GM19351 (cell line): ENCODE results near the gene GATAD1.
"Not testable (repeated sequence)": the region's sequence is repeated elsewhere in the genome, so short reads cannot be mapped to it uniquely, and the experiment has no call there.

Experiments
- ATAC-seq: cut with Tn5 transposase; IDR thresholded peaks from one replicate; pipeline ENCODE4 v1.9.1; 2021; ENCODE audit warnings: mild to moderate bottlenecking, moderate library complexity; ENCODE audit not compliant: unreplicated experiment

The GATAD1 gene

DNA sequence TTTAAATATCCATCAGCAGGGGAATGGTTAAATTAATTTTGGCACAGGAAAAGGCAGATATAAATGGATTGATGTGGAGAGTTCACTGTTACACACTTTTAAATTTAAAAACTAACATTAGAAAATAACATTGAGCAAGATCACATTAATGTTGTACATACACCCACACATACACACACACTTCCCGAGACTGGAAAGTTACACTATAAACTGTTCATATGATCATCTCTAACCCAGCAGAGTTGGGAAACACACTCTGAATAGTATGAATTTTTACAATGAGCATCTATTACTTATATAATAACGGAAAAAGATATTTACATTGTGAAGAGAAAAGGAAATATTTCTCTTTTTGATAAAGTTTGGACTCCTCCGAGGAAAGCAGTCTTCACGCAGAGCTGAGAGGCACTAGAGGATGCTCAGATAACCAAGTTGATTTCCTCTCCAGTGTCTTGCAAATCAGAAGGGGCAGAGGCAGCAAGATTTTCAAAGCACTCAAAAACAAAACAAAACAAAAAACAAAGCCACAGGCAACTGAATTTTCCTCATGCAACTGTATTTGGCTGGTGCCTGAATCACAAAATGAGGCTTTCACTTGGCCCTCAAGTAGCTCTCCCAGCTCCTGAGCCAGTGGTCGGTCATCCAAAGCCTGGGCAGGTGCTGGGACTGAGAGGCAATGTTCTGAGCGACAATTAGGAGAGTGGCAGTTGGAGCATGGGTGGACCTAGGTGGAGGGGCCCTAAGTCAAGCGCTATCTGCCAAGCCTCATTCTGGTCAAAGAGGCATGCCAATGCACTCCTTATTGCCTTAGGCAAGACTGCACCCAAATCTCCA, 10.5 kb upstream of the GATAD1 start:
- ATAC-seq: no peak

- no peak for ATAC-seq
Observed at GRCh38 chr7:92437956-92438491, 9.3 kb upstream of the GATAD1 start.

DNA sequence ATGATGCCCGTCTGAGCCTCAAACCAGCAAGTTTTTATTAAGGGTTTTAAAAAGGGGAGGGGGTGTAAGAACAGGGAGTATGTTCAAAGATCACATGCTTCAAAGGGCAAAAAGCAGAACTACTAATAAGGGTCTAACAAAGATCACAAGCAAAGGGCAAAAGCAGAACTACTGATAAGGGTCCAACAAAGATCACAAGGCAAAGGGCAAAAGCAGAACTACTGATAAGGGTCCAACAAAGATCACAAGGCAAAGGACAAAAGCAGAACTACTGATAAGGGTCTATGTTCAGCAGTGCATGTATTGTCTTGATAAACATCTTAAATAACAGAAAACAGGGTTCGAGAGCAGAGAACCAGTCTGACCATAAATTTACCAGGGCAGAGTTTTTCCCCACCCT, 4.6 kb upstream of the GATAD1 start:
- ATAC-seq: not testable (repeated sequence)

- no peak for ATAC-seq
Observed at GRCh38 chr7:92446869-92447344, 375 bp upstream of the GATAD1 start.

- ATAC-seq: peak; percentile 49
Observed at GRCh38 chr7:92448205-92448747, 994 bp downstream of the GATAD1 start.

DNA sequence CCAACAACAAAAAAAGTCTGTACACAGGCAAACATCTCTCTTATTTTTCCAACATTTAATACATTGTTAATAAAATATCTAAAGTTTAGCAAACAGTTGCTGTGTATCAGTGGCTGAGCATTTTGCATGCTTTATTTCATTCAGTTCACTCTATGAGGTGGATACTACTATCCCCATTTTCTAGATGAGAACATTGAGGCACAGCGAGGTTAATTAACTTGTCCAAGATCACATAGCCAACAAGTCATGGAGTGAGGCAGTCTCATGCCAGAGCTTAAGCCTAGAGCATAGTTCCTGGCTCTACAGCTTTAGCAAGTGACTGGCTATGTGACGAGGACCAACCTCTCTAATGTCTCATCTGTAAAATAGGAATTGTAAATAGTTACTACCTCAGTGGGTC, 4.4 kb downstream of the GATAD1 start:
- no peak for ATAC-seq

DNA sequence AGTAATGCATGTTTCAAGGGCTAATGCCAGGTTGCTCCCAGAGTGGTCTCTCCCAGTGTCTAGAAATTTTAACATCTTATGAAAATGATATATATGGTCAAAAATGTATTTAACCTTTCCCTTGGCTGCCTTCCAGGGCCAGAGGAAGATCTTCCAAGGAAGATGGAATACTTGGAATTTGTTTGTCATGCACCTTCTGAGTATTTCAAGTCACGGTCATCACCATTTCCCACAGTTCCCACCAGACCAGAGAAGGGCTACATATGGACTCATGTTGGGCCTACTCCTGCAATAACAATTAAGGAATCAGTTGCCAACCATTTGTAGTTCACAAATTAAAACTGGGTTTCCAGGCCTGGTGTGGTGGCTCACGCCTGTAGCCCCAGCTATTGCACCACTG, 9.0 kb downstream of the GATAD1 start:
- ATAC-seq: no peak

GRCh38 chr7:92460109-92460508, 12.8 kb downstream of the GATAD1 start:
- no peak for ATAC-seq

- no peak for ATAC-seq
Observed at GRCh38 chr7:92460510-92460909, 13.2 kb downstream of the GATAD1 start.

- peak; percentile 84 for ATAC-seq
Observed at GRCh38 chr7:92461027-92462003, 14.0 kb downstream of the GATAD1 start.

- no peak for ATAC-seq
Observed at GRCh38 chr7:92462560-92462959, 15.3 kb downstream of the GATAD1 start.

- ATAC-seq: no peak
Observed at GRCh38 chr7:92464515-92464914, 17.2 kb downstream of the GATAD1 start.

- no peak for ATAC-seq
Observed at GRCh38 chr7:92466682-92467081, 19.4 kb downstream of the GATAD1 start.

- ATAC-seq: not testable (repeated sequence)
Observed at GRCh38 chr7:92468589-92468988, 21.3 kb downstream of the GATAD1 start.

DNA sequence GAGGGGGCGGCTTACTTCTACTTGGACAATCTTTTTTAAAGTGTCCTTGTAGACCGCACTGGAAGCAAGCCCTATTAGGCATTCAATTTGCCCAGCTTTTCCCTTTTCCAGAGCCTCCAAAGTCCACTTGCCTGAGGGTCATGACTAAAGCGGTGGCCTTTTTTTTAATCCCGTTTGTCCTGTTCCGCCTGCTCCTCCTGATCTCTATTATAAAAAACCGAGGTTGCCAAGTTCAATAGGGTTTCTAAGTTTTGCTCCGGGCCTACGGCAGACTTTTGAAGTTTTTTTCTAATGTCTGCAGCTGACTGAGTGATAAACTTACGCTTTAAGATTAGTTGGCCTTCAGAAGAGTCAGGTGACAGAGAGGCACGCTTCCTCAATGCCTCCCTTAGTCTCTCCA, 26.7 kb downstream of the GATAD1 start:
- ATAC-seq: not testable (repeated sequence)

GRCh38 chr7:92475261-92475770, 28.0 kb downstream of the GATAD1 start:
- ATAC-seq: not testable (repeated sequence)

GRCh38 chr7:92475851-92476590, 28.7 kb downstream of the GATAD1 start:
- not testable (repeated sequence) for ATAC-seq

DNA sequence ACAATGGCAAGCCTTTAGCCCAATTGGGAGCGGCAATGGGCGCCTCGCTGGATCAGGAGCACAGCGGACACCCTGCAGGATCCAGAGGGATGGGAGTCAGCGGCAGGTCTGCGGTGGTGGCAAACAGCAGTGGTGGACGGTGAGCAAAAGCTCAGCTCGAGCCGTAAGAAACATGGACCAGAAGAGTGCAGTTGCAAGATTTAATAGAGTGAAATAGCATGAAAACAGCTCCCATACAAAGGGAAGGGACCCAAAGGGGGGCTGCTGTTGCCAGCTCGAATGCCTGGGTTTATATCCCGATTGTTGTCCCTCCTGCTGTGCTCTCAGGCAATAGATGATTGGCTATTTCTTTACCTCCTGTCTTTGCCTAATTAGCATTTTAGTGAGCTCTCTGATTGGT, 30.4 kb downstream of the GATAD1 start, which contains the start of gene ERVW-1:
TSS of gene ERVW-1 (minus strand) at position 266 of the 400 bp plus-strand sequence. CDS start 7,565 bp downstream, outside the sequence.
- not testable (repeated sequence) for ATAC-seq

DNA sequence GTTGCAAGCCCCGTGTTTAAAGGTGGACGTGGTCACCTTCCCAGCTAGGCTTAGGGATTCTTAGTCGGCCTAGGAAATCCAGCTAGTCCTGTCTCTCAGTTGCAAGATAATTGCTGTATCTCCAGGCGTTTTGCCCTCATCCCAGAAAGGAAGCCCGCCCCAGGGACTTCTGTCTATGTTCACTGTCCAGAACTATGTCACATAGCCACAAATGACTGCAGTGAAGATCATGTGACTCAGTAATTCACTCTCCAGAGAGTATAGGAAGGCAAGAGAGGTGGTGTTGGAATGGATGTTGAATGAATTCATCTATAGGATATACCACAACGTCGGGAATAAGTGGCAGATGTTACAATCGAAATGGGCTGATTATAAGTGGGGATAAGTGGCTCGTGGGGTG, 30.8 kb downstream of the GATAD1 start:
- ATAC-seq: no peak

DNA sequence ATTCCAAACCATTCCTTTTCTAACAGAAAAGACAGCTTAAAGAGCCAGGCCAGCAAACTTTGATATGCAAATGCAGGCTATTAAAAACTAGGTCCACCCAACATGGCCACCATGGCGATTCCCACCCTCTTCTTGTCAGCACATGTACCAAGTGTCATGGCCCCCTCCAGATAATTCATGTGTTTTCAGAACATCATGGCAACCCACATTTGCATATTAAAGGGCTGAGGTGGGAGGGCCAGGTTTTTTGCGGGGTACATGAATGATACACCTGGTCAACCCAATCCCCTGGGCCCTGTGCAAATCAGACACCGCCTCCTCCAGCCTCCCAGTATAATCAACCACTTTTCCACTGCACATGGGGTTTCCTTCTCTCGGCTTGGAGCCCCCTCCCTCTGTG, 31.4 kb downstream of the GATAD1 start:
- ATAC-seq: no peak
